ENCODE measurements around the gene SYCP3. TPM values are rescaled to one million over a fixed set of nuclear protein-coding genes. Genes with fewer than 3 reads are reported as not detected.

SYCP3 gene
- total RNA-seq, 4 donors from 2014 or later: not detected

GRCh38 chr12:101743724-101744472, 4.6 kb upstream of the SYCP3 start:
- no peak for DNase-seq (ENCODE audit: extremely low spot score)
- H3K4me3 ChIP-seq: no peak overlapping the region
- no peaks in the 10 kb centered on the region for H3K27me3 ChIP-seq
- peaks cover 13 to 93% (median 68%) of the 10 kb centered on the region in 4 donors for H3K36me3 ChIP-seq
- 81% methylated on average over 10 of the region's 10 CpGs for WGBS
- H3K4me1 ChIP-seq: peaks cover 0 to 4% (median 0%) of the 10 kb centered on the region in 4 donors
- no peaks in the 10 kb centered on the region for H3K9me3 ChIP-seq
- H3K27ac ChIP-seq (replicated peaks in 1 of 4): no peak overlapping the region
- TF ChIP-seq CTCF (IDR thresholded peaks at IDR 0.05): no peak
- TF ChIP-seq EP300 (IDR thresholded peaks at IDR 0.05): no peak
- no peak for TF ChIP-seq POLR2A (IDR thresholded peaks at IDR 0.05; ENCODE audit: low read depth)
- TF ChIP-seq POLR2AphosphoS5 (IDR thresholded peaks at IDR 0.05): no peak
- intact Hi-C loops (cut with DNase I): no loop called here

GRCh38 chr12:101743242-101743641, 4.0 kb upstream of the SYCP3 start:
- WGBS: 95% methylated on average over 1 of the region's 1 CpG
- Histone ChIP-seq H3K4me1 (peaks cover 0 to 4% (median 0%) of the 10 kb centered on the region in 4 donors), H3K4me3 (no peak overlapping the region), H3K27me3 (no peaks in the 10 kb centered on the region), H3K27ac (replicated peaks in 1 of 4) (no peak overlapping the region), H3K9me3 (no peaks in the 10 kb centered on the region), H3K36me3 (peaks cover 14 to 93% (median 70%) of the 10 kb centered on the region in 4 donors)
- intact Hi-C loops (cut with DNase I): no loop called here
- no peak for DNase-seq (ENCODE audit: extremely low spot score)
- TF ChIP-seq EP300 (IDR thresholded peaks at IDR 0.05): no peak
- no peak for TF ChIP-seq CTCF (IDR thresholded peaks at IDR 0.05)
- TF ChIP-seq POLR2AphosphoS5 (IDR thresholded peaks at IDR 0.05): no peak
- TF ChIP-seq POLR2A (IDR thresholded peaks at IDR 0.05; ENCODE audit: low read depth): no peak

GRCh38 chr12:101740980-101741379, 1.7 kb upstream of the SYCP3 start:
- H3K4me1 ChIP-seq: peaks cover 0 to 4% (median 0%) of the 10 kb centered on the region in 4 donors
- H3K4me3 ChIP-seq: no peak overlapping the region
- no peak overlapping the region for H3K27ac ChIP-seq (replicated peaks in 1 of 4)
- no peaks in the 10 kb centered on the region for H3K27me3 ChIP-seq
- TF ChIP-seq POLR2A (IDR thresholded peaks at IDR 0.05; ENCODE audit: low read depth) (no peak), POLR2AphosphoS5 (IDR thresholded peaks at IDR 0.05) (no peak), CTCF (IDR thresholded peaks at IDR 0.05) (no peak), EP300 (IDR thresholded peaks at IDR 0.05) (no peak)
- no peak for DNase-seq (ENCODE audit: extremely low spot score)
- no peaks in the 10 kb centered on the region for H3K9me3 ChIP-seq
- WGBS: 82% methylated on average over 5 of the region's 5 CpGs
- peaks cover 20 to 81% (median 54%) of the 10 kb centered on the region in 4 donors for H3K36me3 ChIP-seq
- intact Hi-C loops (cut with DNase I): no loop called here

DNA sequence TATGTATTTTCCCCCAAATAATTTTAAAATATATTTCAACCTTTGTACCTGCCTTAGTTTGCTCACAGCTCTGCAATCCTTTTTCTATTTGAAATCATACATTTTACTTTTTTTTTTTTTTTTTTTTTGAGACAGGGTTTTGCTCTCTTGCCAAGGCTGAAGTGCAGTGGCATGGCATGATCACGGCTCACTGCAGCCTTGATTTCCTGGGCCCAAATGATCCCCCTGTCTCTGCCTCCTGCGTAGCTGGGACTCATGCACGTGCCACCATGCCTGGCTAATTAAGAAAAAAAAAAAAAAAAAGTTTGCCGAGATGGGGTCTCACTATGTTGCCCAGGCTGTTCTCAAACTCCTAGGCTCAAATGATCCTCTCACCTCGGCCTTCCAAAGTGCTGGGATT, 1.3 kb upstream of the SYCP3 start:
- H3K4me3 ChIP-seq: no peak overlapping the region
- H3K27ac ChIP-seq (replicated peaks in 1 of 4): no peak overlapping the region
- no peak for TF ChIP-seq POLR2AphosphoS5 (IDR thresholded peaks at IDR 0.05)
- TF ChIP-seq POLR2A (IDR thresholded peaks at IDR 0.05; ENCODE audit: low read depth): no peak
- TF ChIP-seq EP300 (IDR thresholded peaks at IDR 0.05): no peak
- TF ChIP-seq CTCF (IDR thresholded peaks at IDR 0.05): no peak
- H3K9me3 ChIP-seq: no peaks in the 10 kb centered on the region
- intact Hi-C loops (cut with DNase I): no loop called here
- DNase-seq (ENCODE audit: extremely low spot score): no peak
- peaks cover 20 to 80% (median 51%) of the 10 kb centered on the region in 4 donors for H3K36me3 ChIP-seq
- H3K4me1 ChIP-seq: peaks cover 0 to 4% (median 0%) of the 10 kb centered on the region in 4 donors
- WGBS: 86% methylated on average over 5 of the region's 5 CpGs
- H3K27me3 ChIP-seq: no peaks in the 10 kb centered on the region

All from esophagus muscularis mucosa (tissue), 4 donors.